ENCODE measurements around the gene ANGPT4. TPM values are rescaled to one million over a fixed set of nuclear protein-coding genes. Genes with fewer than 3 reads are reported as not detected.

Gene ANGPT4
- total and polyA plus RNA-seq, 2 of the 13 experiments (the other 11 are each of a cell fraction or from before 2014, with no cell fraction given): not detected

GRCh38 chr20:833450-834150, 82.5 kb downstream of the ANGPT4 start, which contains the start of gene FAM110A (continued):
- TF ChIP-seq TCF12 (IDR thresholded peaks at IDR 0.05): no peak
- 0 out of 2 replicates have a peak, but pooled peaks have one; percentile 42 for TF ChIP-seq TCF12 (CRISPR knock-in tag; IDR thresholded peaks at IDR 0.05)
- no peak; the same call in 1 of the 2 replicates for TF ChIP-seq IRX3 (CRISPR knock-in tag; IDR thresholded peaks at IDR 0.05; ENCODE audit: borderline replicate concordance, low read depth)
- TF ChIP-seq CENPBD1 (CRISPR knock-in tag; IDR thresholded peaks at IDR 0.05; ENCODE audit: borderline replicate concordance, low read depth): no peak
- TF ChIP-seq ZSCAN31 (CRISPR knock-in tag; IDR thresholded peaks at IDR 0.05; ENCODE audit: low read depth): peak; percentile 39; the same call in 1 of the 2 replicates
- no peak for TF ChIP-seq DNMT3B (CRISPR knock-in tag; conservative IDR thresholded peaks at IDR 0.05)
- TF ChIP-seq PLRG1 (conservative IDR thresholded peaks at IDR 0.05): no peak
- no peak for TF ChIP-seq IKZF1 (IDR thresholded peaks at IDR 0.05)
- peak; percentile 92 for TF ChIP-seq MTF2 (CRISPR knock-in tag; IDR thresholded peaks at IDR 0.05; ENCODE audit: borderline replicate concordance)
- no peak; the same call in none of the 2 replicates for TF ChIP-seq IKZF5 (CRISPR knock-in tag; IDR thresholded peaks at IDR 0.05)
- 0 out of 2 replicates have a peak, but pooled peaks have one; percentile 63 for TF ChIP-seq ZBTB4 (CRISPR knock-in tag; IDR thresholded peaks at IDR 0.05; ENCODE audit: borderline replicate concordance)
- no peak for TF ChIP-seq FOXO4 (CRISPR knock-in tag; conservative IDR thresholded peaks at IDR 0.05)
- TF ChIP-seq EEA1 (CRISPR knock-in tag; IDR thresholded peaks at IDR 0.05; ENCODE audit: borderline replicate concordance): no peak
- TF ChIP-seq FIP1L1 (IDR thresholded peaks at IDR 0.05; ENCODE audit: borderline replicate concordance, insufficient read depth, low read depth, low read length): no peak
- TF ChIP-seq GLI4 (CRISPR knock-in tag; IDR thresholded peaks at IDR 0.05; ENCODE audit: borderline replicate concordance): 0 out of 2 replicates have a peak, but pooled peaks have one; percentile 26
- no peak; the same call in 1 of the 2 replicates for TF ChIP-seq NFE2L1 (CRISPR knock-in tag; IDR thresholded peaks at IDR 0.05; ENCODE audit: borderline replicate concordance)
- peak; percentile 85; the same call in 1 of the 2 replicates for TF ChIP-seq ZNF383 (CRISPR knock-in tag; IDR thresholded peaks at IDR 0.05; ENCODE audit: borderline replicate concordance)
- TF ChIP-seq LBX2 (CRISPR knock-in tag; IDR thresholded peaks at IDR 0.05; ENCODE audit: borderline replicate concordance): no peak; the same call in 1 of the 2 replicates
- no peak for TF ChIP-seq ZBTB2 (CRISPR knock-in tag; IDR thresholded peaks at IDR 0.05; ENCODE audit: low read depth)
- no peak for TF ChIP-seq KAT2B (IDR thresholded peaks at IDR 0.05; ENCODE audit: borderline replicate concordance, low read depth, low read length)
- no peak for TF ChIP-seq PHB2 (IDR thresholded peaks at IDR 0.05; ENCODE audit: partially characterized antibody)
